RWPE1 (cell line): ENCODE data around the gene TNFSF9.

Experiments
- CTCF ChIA-PET: fragments of 350-600 bp; sonication (Branson Sonifier 250); formaldehyde crosslinking; extraction: SDS; loops from one replicate; lab custom pipeline; 2021; lab: Yijun Ruan, JAX
- POLR2A ChIA-PET: fragments of 400-600 bp; formaldehyde crosslinking; extraction: SDS; loops from one replicate; lab custom pipeline; 2020; ENCODE audit warnings: antibody characterized with exemption; ENCODE audit not compliant: low non-redundant PET; lab: Yijun Ruan, JAX
- DNase-seq: peaks from one replicate; pipeline ENCODE4 v3.0.0; 2012; ENCODE audit warnings: low spot score
- H3K27ac ChIP-seq: fragments of 450-650 bp; 2 replicates; pipeline ENCODE4 v1.5.1; 2017
- CTCF ChIP-seq: fragments of 450-650 bp; conservative IDR thresholded peaks from 2 replicates; pipeline ENCODE4 v1.5.1; 2017; ENCODE audit warnings: low read depth, mild to moderate bottlenecking

Gene TNFSF9

DNA sequence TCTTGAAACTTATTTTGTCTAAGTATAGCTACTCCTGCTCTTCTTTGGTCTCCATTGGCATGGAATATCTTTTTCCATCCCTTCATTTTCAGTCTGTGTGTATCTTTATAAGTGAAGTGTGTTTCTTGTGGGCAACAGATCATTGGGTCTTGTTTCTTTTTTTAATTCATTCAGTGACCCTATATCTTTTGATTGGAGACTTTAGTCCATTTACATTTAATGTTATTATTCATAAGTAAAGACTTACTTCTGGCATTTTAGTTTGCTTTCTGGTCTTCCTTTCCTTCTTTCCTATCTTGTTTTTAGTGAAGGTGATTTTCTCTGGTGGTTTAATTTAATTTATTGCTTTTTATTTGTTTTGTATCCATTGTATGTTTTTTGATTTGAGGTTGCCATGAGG lies 40.3 kb downstream of the TNFSF9 start:
- DNase-seq = no peak
- ChIA-PET CTCF (no interaction called here), POLR2A (no interaction called here)
- H3K27ac ChIP-seq = no peak overlapping the region
- no peak for TF ChIP-seq CTCF

GRCh38 chr19:6572217-6572616 lies 41.4 kb downstream of the TNFSF9 start:
- no peak for DNase-seq
- POLR2A ChIA-PET = no interaction called here
- CTCF ChIA-PET = no interaction called here
- no peak for TF ChIP-seq CTCF
- no peak overlapping the region for H3K27ac ChIP-seq

DNA sequence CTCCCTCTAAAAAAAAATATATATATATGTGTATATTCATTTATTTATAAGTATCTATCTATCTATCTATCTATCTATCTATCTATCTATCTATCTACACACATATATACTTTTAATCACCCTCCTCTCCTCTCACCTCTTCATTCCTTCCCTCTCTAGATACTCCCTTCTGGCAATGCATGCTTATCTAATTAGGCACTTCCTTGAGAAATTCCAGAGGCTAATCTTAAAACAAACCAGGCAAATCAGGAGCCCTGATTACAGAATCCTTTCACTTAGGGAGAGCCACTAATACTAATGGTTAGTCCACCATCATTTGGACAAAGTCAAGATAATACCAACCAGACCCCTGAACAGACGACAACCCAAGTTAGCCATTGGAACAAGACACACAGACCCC lies 42.5 kb downstream of the TNFSF9 start:
- TF ChIP-seq CTCF = no peak
- no peak for DNase-seq
- CTCF ChIA-PET = no interaction called here
- POLR2A ChIA-PET = no interaction called here
- no peak overlapping the region for H3K27ac ChIP-seq

DNA sequence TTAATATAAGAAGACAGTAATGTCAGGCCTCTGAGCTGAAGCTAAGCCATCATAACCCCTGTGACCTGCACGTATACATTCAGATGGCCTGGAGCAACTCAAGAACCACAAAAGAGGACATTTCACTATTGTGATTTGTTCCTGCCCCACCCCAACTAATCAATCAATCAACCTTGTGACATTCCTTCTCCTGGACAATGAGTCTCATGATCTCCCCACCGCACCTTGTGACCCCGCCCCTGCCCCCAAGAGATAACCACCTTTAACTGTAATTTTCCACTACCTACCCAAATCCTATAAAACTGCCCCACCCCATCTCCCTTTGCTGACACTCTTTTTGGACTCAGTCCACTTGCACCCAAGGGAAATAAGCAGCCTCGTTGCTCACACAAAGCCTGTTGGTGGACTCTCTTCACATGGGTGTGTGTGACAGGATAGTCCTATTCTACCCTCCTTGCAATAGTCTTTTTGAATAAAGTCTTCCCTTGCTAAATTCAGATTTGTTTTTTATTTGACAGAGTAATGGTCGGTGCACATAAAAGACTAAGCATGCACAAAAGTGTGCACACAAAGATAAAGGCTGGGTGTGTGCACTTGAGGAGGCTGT lies 46.1 kb downstream of the TNFSF9 start:
- peak overlapping the region; percentile 69 for H3K27ac ChIP-seq
- CTCF ChIA-PET = no interaction called here

DNA sequence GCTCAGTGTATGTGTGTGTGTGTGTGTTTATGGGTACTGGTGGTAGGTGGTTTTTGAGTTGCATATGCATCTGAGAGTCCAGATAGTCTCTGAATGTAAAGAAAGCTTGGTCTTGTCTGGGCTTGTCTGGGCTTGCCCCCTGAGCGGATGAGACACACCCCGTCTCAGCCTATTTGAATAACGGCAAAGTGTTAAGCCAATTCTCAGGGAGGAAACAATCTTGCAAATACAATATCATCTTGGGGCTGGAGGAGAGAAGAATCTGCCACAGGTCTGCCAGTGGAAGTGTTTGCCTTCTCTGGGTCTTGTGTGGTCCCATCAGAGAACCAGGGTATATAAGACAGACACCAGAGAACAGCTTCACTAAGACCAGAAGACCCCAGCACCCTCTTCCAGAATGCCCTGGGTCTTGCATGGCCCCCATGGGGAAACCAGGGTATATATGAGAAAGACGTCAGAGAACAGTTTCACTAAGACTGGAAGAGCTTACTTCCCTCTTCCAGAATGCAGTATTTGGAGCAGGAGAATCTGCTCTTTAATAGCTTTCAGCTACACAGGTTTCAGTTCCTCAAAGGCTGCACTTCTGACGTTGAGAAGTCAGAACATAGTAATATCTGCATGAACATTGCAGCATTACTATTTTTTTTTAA lies 46.8 kb downstream of the TNFSF9 start:
- POLR2A ChIA-PET = no interaction called here
- CTCF ChIA-PET = no interaction called here
- TF ChIP-seq CTCF = no peak
- DNase-seq = peak; percentile 88
- peak overlapping the region; percentile 69 for H3K27ac ChIP-seq

More for the DNA sequence above, 46.1 kb downstream of the TNFSF9 start:
- no peak for DNase-seq
- no peak for TF ChIP-seq CTCF
- POLR2A ChIA-PET = no interaction called here

- no peak for DNase-seq
- peak overlapping the region; percentile 74 for H3K27ac ChIP-seq
- ChIA-PET POLR2A (interaction anchor here (0.7 kb wide), 1 partner anchor 282 kb away, joined by 3 read pairs; no protein-coding TSS in a partner anchor), CTCF (interaction anchor here (0.6 kb wide), 1 partner anchor 293 kb away, joined by 4 read pairs; no protein-coding TSS in a partner anchor)
- TF ChIP-seq CTCF = no peak
These were observed 48.8 kb downstream of the TNFSF9 start for GRCh38 chr19:6579450-6580178.
